ENCODE results near the gene AP1G1.

Gene AP1G1

GRCh38 chr16:71738855-71739254 is 69.8 kb downstream of the AP1G1 start:
- DNase-seq: no peak
- in situ Hi-C loops (cut with HindIII; ENCODE audit: low pct_ligation_motif_present, low sequenced_read_pairs): no loop called here
- no peak overlapping the region for H3K27ac ChIP-seq
- peaks cover 54% of the 10 kb centered on the region for H3K36me3 ChIP-seq (replicated peaks)
- H3K4me3 ChIP-seq (ENCODE audit: low read depth, low read length): no peak overlapping the region
- H3K27me3 ChIP-seq (replicated peaks): no peaks in the 10 kb centered on the region
- TF ChIP-seq CTCF (IDR thresholded peaks at IDR 0.05; ENCODE audit: low read depth, low read length, missing control alignments): no peak

- Histone ChIP-seq H3K4me3 (ENCODE audit: low read depth, low read length) (no peak overlapping the region), H3K27ac (no peak overlapping the region), H3K27me3 (replicated peaks) (no peaks in the 10 kb centered on the region), H3K36me3 (replicated peaks) (peaks cover 60% of the 10 kb centered on the region)
- no peak for DNase-seq
- no peak for TF ChIP-seq CTCF (IDR thresholded peaks at IDR 0.05; ENCODE audit: low read depth, low read length, missing control alignments)
- in situ Hi-C loops (cut with HindIII; ENCODE audit: low pct_ligation_motif_present, low sequenced_read_pairs): no loop called here
These were observed 71.1 kb downstream of the AP1G1 start for GRCh38 chr16:71737501-71737900.

- Histone ChIP-seq H3K36me3 (replicated peaks) (peaks cover 58% of the 10 kb centered on the region), H3K27ac (no peak overlapping the region), H3K4me3 (ENCODE audit: low read depth, low read length) (no peak overlapping the region), H3K27me3 (replicated peaks) (no peaks in the 10 kb centered on the region)
- in situ Hi-C loops (cut with HindIII; ENCODE audit: low pct_ligation_motif_present, low sequenced_read_pairs): no loop called here
- DNase-seq: no peak
- no peak for TF ChIP-seq CTCF (IDR thresholded peaks at IDR 0.05; ENCODE audit: low read depth, low read length, missing control alignments)
These were observed 74.1 kb downstream of the AP1G1 start for GRCh38 chr16:71734511-71734910.

GRCh38 chr16:71732587-71732986 is 76.0 kb downstream of the AP1G1 start:
- H3K36me3 ChIP-seq (replicated peaks): peaks cover 45% of the 10 kb centered on the region
- no peak overlapping the region for H3K4me3 ChIP-seq (ENCODE audit: low read depth, low read length)
- no peaks in the 10 kb centered on the region for H3K27me3 ChIP-seq (replicated peaks)
- in situ Hi-C loops (cut with HindIII; ENCODE audit: low pct_ligation_motif_present, low sequenced_read_pairs): no loop called here
- TF ChIP-seq CTCF (IDR thresholded peaks at IDR 0.05; ENCODE audit: low read depth, low read length, missing control alignments): no peak
- DNase-seq: no peak
- no peak overlapping the region for H3K27ac ChIP-seq

GRCh38 chr16:71727551-71728324 is 80.9 kb downstream of the AP1G1 start:
- no peak for DNase-seq
- TF ChIP-seq CTCF (IDR thresholded peaks at IDR 0.05; ENCODE audit: low read depth, low read length, missing control alignments): no peak
- H3K36me3 ChIP-seq (replicated peaks): peaks cover 20% of the 10 kb centered on the region
- no peak overlapping the region for H3K4me3 ChIP-seq (ENCODE audit: low read depth, low read length)
- in situ Hi-C loops (cut with HindIII; ENCODE audit: low pct_ligation_motif_present, low sequenced_read_pairs): no loop called here
- no peaks in the 10 kb centered on the region for H3K27me3 ChIP-seq (replicated peaks)
- H3K27ac ChIP-seq: no peak overlapping the region

Measured in brain microvascular endothelial cell (primary cell).